H9 (cell line): Measurements from ENCODE around the gene PEPD. TPM values are rescaled to one million over a fixed set of nuclear protein-coding genes. Genes with fewer than 3 reads are reported as not detected.
A peak's percentile ranks its signal among the peaks of the same experiment; 100 is the strongest.

Source experiments
- DNase-seq: peaks from one replicate; pipeline ENCODE4 v3.0.0-alpha.2; 2017
- H2AFZ ChIP-seq: one replicate; pipeline ENCODE4 v1.6.1; 2013; ENCODE audit warnings: mild to moderate bottlenecking, low read length, control low read depth, moderate library complexity
- H2AK5ac ChIP-seq: 2 replicates; pipeline ENCODE4 v1.6.1; 2013; ENCODE audit warnings: low read length, control low read depth, mixed read lengths; ENCODE audit not compliant: insufficient read length
- H2BK120ac ChIP-seq: one replicate; pipeline ENCODE4 v1.6.1; 2013; ENCODE audit warnings: low read depth, mild to moderate bottlenecking, low read length, control low read depth, inconsistent platforms; ENCODE audit not compliant: poor library complexity, severe bottlenecking
- H2BK12ac ChIP-seq: 2 replicates; pipeline ENCODE4 v1.6.1; 2013; ENCODE audit warnings: low read length, control low read depth, mixed read lengths, low read depth; ENCODE audit not compliant: insufficient read length
- H2BK15ac ChIP-seq: 2 replicates; pipeline ENCODE4 v1.6.1; 2013; ENCODE audit warnings: low read depth, low read length, control low read depth
- H2BK20ac ChIP-seq: one replicate; pipeline ENCODE4 v1.6.1; 2013; ENCODE audit warnings: low read depth, mild to moderate bottlenecking, low read length, control low read depth, inconsistent platforms; ENCODE audit not compliant: poor library complexity, severe bottlenecking
- H2BK5ac ChIP-seq: 2 replicates; pipeline ENCODE4 v1.6.1; 2013; ENCODE audit warnings: low read length, control low read depth, mixed read lengths; ENCODE audit not compliant: insufficient read length
- H3K14ac ChIP-seq: 2 replicates; pipeline ENCODE4 v1.6.1; 2013; ENCODE audit warnings: low read length, control low read depth; ENCODE audit not compliant: insufficient read depth
- H3K18ac ChIP-seq: 2 replicates; pipeline ENCODE4 v1.6.1; 2013; ENCODE audit warnings: low read depth, mild to moderate bottlenecking, mixed read lengths, low read length, control low read depth; ENCODE audit not compliant: insufficient read length
- H3K23ac ChIP-seq: 2 replicates; pipeline ENCODE4 v1.6.1; 2013; ENCODE audit warnings: low read length, control low read depth, mixed read lengths, low read depth; ENCODE audit not compliant: insufficient read length
- H3K23me2 ChIP-seq: 2 replicates; pipeline ENCODE4 v1.6.1; 2013; ENCODE audit warnings: low read depth, mild to moderate bottlenecking, mixed read lengths, low read length, control low read depth; ENCODE audit not compliant: insufficient read length, poor library complexity, severe bottlenecking
- H3K27ac ChIP-seq: 2 replicates; pipeline ENCODE4 v1.5.1; 2013; ENCODE audit warnings: low read length, control low read depth, mixed read lengths, low read depth; ENCODE audit not compliant: insufficient read length
- H3K27me3 ChIP-seq: 2 replicates; pipeline ENCODE4 v1.6.1; 2013; ENCODE audit warnings: low read length, control low read depth, inconsistent platforms; ENCODE audit not compliant: insufficient read depth
- H3K4ac ChIP-seq: 2 replicates; pipeline ENCODE4 v1.6.1; 2013; ENCODE audit warnings: low read depth, mild to moderate bottlenecking, control low read depth, inconsistent platforms, low read length, moderate library complexity
- H3K4me1 ChIP-seq: 2 replicates; pipeline ENCODE4 v1.6.1; 2013; ENCODE audit warnings: low read length, control low read depth, inconsistent platforms; ENCODE audit not compliant: insufficient read depth
- H3K4me2 ChIP-seq: 2 replicates; pipeline ENCODE4 v1.6.1; 2013; ENCODE audit warnings: low read length, control low read depth, mixed read lengths; ENCODE audit not compliant: insufficient read length, insufficient read depth
- H3K56ac ChIP-seq: 2 replicates; pipeline ENCODE4 v1.6.1; 2013; ENCODE audit warnings: low read depth, mild to moderate bottlenecking, mixed read lengths, low read length, control low read depth; ENCODE audit not compliant: insufficient read length
- H3K79me1 ChIP-seq: 2 replicates; pipeline ENCODE4 v1.6.1; 2013; ENCODE audit warnings: low read depth, mild to moderate bottlenecking, moderate library complexity, low read length, control low read depth, inconsistent platforms; ENCODE audit not compliant: insufficient read depth, poor library complexity, severe bottlenecking
- H3K79me2 ChIP-seq: 2 replicates; pipeline ENCODE4 v1.6.1; 2013; ENCODE audit warnings: low read length, control low read depth, inconsistent platforms; ENCODE audit not compliant: insufficient read depth
- H3K9ac ChIP-seq: 2 replicates; pipeline ENCODE4 v1.6.1; 2013; ENCODE audit warnings: low read length, control low read depth, mixed read lengths; ENCODE audit not compliant: insufficient read length; ENCODE audit errors: extremely low read depth
- H3K9me3 ChIP-seq: one replicate; pipeline ENCODE4 v1.6.1; 2013; ENCODE audit warnings: low read depth, low read length, inconsistent platforms; ENCODE audit not compliant: control insufficient read depth
- H3T11ph ChIP-seq: one replicate; pipeline ENCODE4 v1.6.1; 2013; ENCODE audit warnings: mild to moderate bottlenecking, low read length, control low read depth, inconsistent platforms
- H4K20me1 ChIP-seq: one replicate; pipeline ENCODE4 v1.6.1; 2013; ENCODE audit not compliant: control insufficient read depth, insufficient read length, insufficient read depth
- H4K5ac ChIP-seq: 2 replicates; pipeline ENCODE4 v1.6.1; 2013; ENCODE audit warnings: low read depth, mild to moderate bottlenecking, mixed read lengths, low read length, control low read depth; ENCODE audit not compliant: insufficient read length
- H4K8ac ChIP-seq: replicated peaks from 2 replicates; pipeline ENCODE4 v1.6.1; 2013; ENCODE audit warnings: low read length, control low read depth, mixed read lengths, low read depth; ENCODE audit not compliant: insufficient read length
- H4K91ac ChIP-seq: 2 replicates; pipeline ENCODE4 v1.6.1; 2013; ENCODE audit warnings: low read depth, mild to moderate bottlenecking, moderate library complexity, mixed read lengths, low read length, control low read depth; ENCODE audit not compliant: insufficient read length
- H3K27ac Mint-ChIP-seq, 3 experiments: 2 replicates in 2 of 3; 3 replicates in 1 of 3; pipeline ENCODE4 v1.8.0; 2020 to 2021; ENCODE audit warnings: mixed read lengths in 3 of 3, mild to moderate bottlenecking in 1 of 3, moderate library complexity in 1 of 3
- H3K27me3 Mint-ChIP-seq: 2 replicates; pipeline ENCODE4 v1.8.0; 2021; ENCODE audit warnings: low read depth, mild to moderate bottlenecking, moderate library complexity, mixed read lengths
- H3K36me3 Mint-ChIP-seq, 3 experiments: 2 replicates in 2 of 3; 3 replicates in 1 of 3; pipeline ENCODE4 v1.8.0; 2020 to 2021; ENCODE audit warnings: low read depth in 3 of 3, mixed read lengths in 3 of 3; ENCODE audit not compliant: insufficient read depth in 1 of 3
- H3K4me1 Mint-ChIP-seq, 2 experiments: 2 replicates each; pipeline ENCODE4 v1.8.0; 2020; ENCODE audit warnings: mixed read lengths in 2 of 2
- H3K4me3 Mint-ChIP-seq, 2 experiments: 2 replicates in 1 of 2; 3 replicates in 1 of 2; pipeline ENCODE4 v1.8.0; 2020 to 2021; ENCODE audit warnings: mild to moderate bottlenecking in 2 of 2, mixed read lengths in 2 of 2, moderate library complexity in 1 of 2
- H3K9me3 Mint-ChIP-seq, 2 experiments: 2 replicates in 1 of 2; 3 replicates in 1 of 2; pipeline ENCODE4 v1.8.0; 2020; ENCODE audit warnings: mild to moderate bottlenecking in 2 of 2, mixed read lengths in 2 of 2, moderate library complexity in 1 of 2
- WGBS: extraction: QIAGEN DNeasy Blood & Tissue Kit; methylation state at CpG from one replicate; pipeline ENCODE4 v1.1.7; 2013; ENCODE audit warnings: missing lambda C conversion rate, low lambda C conversion rate, mixed read lengths; ENCODE audit not compliant: insufficient read length; ENCODE audit errors: extremely low coverage; 5-methylcytosine and 5-hydroxymethylcytosine counted together
- total RNA-seq: library from RNA; stranded (reverse); gene quantifications from 2 replicates; pipeline ENCODE4 v1.2.1, GENCODE V29; 2021
- TF ChIP-seq, protein P1 (sequence below): fragments of 200-600 bp; sonication (generic); conservative IDR thresholded peaks from 3 replicates; pipeline ENCODE4 v1.8.0; 2021; ENCODE audit warnings: antibody characterized with exemption, mild to moderate bottlenecking

Gene PEPD
- total RNA-seq, 1 experiment from 2014 or later, result 52.8 TPM

DNA sequence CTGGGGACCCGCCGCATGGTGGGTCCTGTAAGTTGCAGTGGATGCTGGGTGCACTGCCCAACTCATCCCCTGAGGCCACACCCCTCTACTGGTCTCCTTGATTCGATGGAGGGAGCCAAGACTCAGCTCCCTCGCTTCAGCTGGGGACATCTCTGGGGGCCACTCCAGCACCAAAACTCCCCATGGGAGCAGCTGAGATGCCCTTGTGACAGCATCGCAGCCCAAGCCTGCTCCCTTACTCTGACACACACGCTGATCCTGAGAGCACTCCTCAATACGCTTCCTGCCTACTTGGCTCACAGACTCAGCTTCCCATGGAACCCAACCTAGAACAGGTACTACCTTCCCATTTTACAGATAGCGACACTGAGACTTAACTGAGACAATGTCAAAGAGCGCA lies 56.2 kb downstream of the PEPD start:
- Mint-ChIP-seq H3K4me1 (peaks cover 0 to 5% of the 10 kb centered on the region in 2 experiments; a peak in 1 of 4 replicates), H3K4me3 (no peak overlapping the region), H3K27ac (peak overlapping the region in 1 of 3 experiments; percentile 71; a peak in 1 of 7 replicates), H3K27me3 (no peaks in the 10 kb centered on the region), H3K9me3 (no peaks in the 10 kb centered on the region), H3K36me3 (no peaks in the 10 kb centered on the region; a peak in 2 of 7 replicates)
- no peak overlapping the region for H3K23ac ChIP-seq
- H2AK5ac ChIP-seq, result no peak overlapping the region
- no peak overlapping the region for H3T11ph ChIP-seq
- no peak overlapping the region for H3K4ac ChIP-seq
- no peak overlapping the region; the same call in 1 of the 2 replicates for H3K14ac ChIP-seq
- peak; percentile 14 for DNase-seq
- no peak overlapping the region for H2BK20ac ChIP-seq
- H3K4me2 ChIP-seq, result no peak overlapping the region
- H3K79me1 ChIP-seq, result no peaks in the 10 kb centered on the region
- no peak overlapping the region for H3K27ac ChIP-seq
- H2AFZ ChIP-seq, result no peak overlapping the region
- no CpG with 5 or more reads among the region's 9 CpGs for WGBS
- TF ChIP-seq, protein P1, sequence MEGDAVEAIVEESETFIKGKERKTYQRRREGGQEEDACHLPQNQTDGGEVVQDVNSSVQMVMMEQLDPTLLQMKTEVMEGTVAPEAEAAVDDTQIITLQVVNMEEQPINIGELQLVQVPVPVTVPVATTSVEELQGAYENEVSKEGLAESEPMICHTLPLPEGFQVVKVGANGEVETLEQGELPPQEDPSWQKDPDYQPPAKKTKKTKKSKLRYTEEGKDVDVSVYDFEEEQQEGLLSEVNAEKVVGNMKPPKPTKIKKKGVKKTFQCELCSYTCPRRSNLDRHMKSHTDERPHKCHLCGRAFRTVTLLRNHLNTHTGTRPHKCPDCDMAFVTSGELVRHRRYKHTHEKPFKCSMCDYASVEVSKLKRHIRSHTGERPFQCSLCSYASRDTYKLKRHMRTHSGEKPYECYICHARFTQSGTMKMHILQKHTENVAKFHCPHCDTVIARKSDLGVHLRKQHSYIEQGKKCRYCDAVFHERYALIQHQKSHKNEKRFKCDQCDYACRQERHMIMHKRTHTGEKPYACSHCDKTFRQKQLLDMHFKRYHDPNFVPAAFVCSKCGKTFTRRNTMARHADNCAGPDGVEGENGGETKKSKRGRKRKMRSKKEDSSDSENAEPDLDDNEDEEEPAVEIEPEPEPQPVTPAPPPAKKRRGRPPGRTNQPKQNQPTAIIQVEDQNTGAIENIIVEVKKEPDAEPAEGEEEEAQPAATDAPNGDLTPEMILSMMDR, result no peak
- H3K4me1 ChIP-seq, result no peaks in the 10 kb centered on the region
- no peak overlapping the region for H4K91ac ChIP-seq
- H3K27me3 ChIP-seq, result no peaks in the 10 kb centered on the region
- no peaks in the 10 kb centered on the region for H3K9me3 ChIP-seq
- H3K9ac ChIP-seq, result no peak overlapping the region
- no peak overlapping the region for H2BK120ac ChIP-seq
- H3K18ac ChIP-seq, result no peak overlapping the region
- H2BK5ac ChIP-seq, result no peak overlapping the region
- no peak overlapping the region for H4K5ac ChIP-seq
- H4K20me1 ChIP-seq, result no peaks in the 10 kb centered on the region
- no peak overlapping the region for H2BK12ac ChIP-seq
- no peaks in the 10 kb centered on the region for H3K79me2 ChIP-seq
- no peaks in the 10 kb centered on the region for H3K23me2 ChIP-seq
- H3K56ac ChIP-seq, result no peak overlapping the region
- H4K8ac ChIP-seq, result no peak overlapping the region
- no peak overlapping the region for H2BK15ac ChIP-seq
